ENCODE data around the gene TAB2.

DNA sequence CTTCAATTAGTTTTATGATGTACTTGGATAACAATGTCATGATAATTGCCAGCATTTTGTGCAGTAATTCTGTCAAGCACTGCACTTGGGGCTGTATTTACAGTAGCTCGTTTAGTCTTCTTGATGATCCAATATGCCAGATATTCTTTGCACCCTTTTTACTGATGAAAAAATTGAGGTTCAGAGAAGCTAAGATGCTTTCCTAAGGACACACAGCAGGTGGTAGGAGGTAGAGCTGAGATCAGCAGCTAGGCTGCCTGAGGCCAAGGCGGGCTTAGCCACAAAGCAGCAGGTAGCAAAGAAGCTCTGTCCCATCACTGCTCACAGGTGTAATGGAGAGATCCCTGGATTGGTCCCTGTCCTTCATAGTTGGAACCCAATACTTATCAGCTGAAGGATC lies 115.9 kb downstream of the TAB2 start:
- TF ChIP-seq, protein P1, sequence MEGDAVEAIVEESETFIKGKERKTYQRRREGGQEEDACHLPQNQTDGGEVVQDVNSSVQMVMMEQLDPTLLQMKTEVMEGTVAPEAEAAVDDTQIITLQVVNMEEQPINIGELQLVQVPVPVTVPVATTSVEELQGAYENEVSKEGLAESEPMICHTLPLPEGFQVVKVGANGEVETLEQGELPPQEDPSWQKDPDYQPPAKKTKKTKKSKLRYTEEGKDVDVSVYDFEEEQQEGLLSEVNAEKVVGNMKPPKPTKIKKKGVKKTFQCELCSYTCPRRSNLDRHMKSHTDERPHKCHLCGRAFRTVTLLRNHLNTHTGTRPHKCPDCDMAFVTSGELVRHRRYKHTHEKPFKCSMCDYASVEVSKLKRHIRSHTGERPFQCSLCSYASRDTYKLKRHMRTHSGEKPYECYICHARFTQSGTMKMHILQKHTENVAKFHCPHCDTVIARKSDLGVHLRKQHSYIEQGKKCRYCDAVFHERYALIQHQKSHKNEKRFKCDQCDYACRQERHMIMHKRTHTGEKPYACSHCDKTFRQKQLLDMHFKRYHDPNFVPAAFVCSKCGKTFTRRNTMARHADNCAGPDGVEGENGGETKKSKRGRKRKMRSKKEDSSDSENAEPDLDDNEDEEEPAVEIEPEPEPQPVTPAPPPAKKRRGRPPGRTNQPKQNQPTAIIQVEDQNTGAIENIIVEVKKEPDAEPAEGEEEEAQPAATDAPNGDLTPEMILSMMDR (conservative IDR thresholded peaks at IDR 0.05; ENCODE audit: low read depth, low read length) = no peak
- TF ChIP-seq EZH2 (IDR thresholded peaks at IDR 0.05; ENCODE audit: low read length, unreplicated experiment) (no peak), EZH2phosphoT487 (IDR thresholded peaks at IDR 0.05; ENCODE audit: borderline replicate concordance, low read length) (no peak)
